Stomach (tissue), 4 donors: ENCODE data around the gene DOCK1.
"Not testable (repeated sequence)": the region's sequence is repeated elsewhere in the genome, so short reads cannot be mapped to it uniquely, and the experiment has no call there.

Source experiments
- EP300 ChIP-seq: sonication (generic); formaldehyde crosslinking; IDR thresholded peaks from one replicate; pipeline ENCODE4 v1.6.1; 2017; ENCODE audit warnings: antibody characterized with exemption
- POLR2A ChIP-seq, 4 donors: fragments of 450-650 bp; IDR thresholded peaks; one replicate each; pipeline ENCODE4 v1.6.1; 2016; ENCODE audit warnings: antibody characterized with exemption in 4 of 4, control low read depth in 2 of 4, mild to moderate bottlenecking in 1 of 4, moderate library complexity in 1 of 4
- TF ChIP-seq, protein P1 (sequence below), 7 experiments: fragments of 450-650 bp in 4 of 7; fragments of 200-600 bp in 3 of 7; sonication (generic) in 3 of 7; IDR thresholded peaks; one replicate each; pipeline ENCODE4 v1.5.1; 2016 to 2019; ENCODE audit warnings: antibody characterized with exemption in 7 of 7, control low read depth in 2 of 7, mild to moderate bottlenecking in 1 of 7

DNA sequence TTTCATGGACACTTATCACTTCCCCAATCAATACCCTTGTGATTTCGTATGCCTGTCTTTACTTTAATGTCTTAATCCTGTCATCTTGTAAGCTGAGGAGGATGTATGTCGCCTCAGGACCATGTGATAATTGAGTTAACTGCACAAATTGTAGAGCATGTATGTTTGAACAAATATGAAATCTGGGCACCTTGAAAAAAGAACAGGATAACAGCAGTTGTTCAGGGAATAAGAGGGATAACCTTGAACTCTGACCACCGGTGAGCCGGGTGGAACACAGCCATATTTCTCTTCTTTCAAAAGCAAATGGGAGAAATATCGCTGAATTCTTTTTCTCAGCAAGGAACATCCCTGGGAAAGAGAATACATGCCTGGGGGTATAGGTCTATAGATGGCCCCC is 14.4 kb upstream of the DOCK1 start:
- TF ChIP-seq, protein P1, sequence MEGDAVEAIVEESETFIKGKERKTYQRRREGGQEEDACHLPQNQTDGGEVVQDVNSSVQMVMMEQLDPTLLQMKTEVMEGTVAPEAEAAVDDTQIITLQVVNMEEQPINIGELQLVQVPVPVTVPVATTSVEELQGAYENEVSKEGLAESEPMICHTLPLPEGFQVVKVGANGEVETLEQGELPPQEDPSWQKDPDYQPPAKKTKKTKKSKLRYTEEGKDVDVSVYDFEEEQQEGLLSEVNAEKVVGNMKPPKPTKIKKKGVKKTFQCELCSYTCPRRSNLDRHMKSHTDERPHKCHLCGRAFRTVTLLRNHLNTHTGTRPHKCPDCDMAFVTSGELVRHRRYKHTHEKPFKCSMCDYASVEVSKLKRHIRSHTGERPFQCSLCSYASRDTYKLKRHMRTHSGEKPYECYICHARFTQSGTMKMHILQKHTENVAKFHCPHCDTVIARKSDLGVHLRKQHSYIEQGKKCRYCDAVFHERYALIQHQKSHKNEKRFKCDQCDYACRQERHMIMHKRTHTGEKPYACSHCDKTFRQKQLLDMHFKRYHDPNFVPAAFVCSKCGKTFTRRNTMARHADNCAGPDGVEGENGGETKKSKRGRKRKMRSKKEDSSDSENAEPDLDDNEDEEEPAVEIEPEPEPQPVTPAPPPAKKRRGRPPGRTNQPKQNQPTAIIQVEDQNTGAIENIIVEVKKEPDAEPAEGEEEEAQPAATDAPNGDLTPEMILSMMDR (IDR thresholded peaks at IDR 0.05) = not testable (repeated sequence)
- not testable (repeated sequence) for TF ChIP-seq EP300; POLR2A (IDR thresholded peaks at IDR 0.05)
